HEK293 (cell line): ENCODE results near the gene CTNNBL1.

ENCODE experiments used
- CTCF ChIP-seq: fragments of 450-650 bp; formaldehyde crosslinking; IDR thresholded peaks from 2 replicates; pipeline ENCODE4 v1.5.1; 2016; ENCODE audit warnings: missing biosample characterization, missing genetic modification characterization
- MYNN ChIP-seq: fragments of 450-650 bp; formaldehyde crosslinking; IDR thresholded peaks from 2 replicates; pipeline ENCODE4 v1.5.1; 2016; ENCODE audit warnings: missing biosample characterization, missing genetic modification characterization, borderline replicate concordance

GRCh38 chr20:37703035-37703845 lies 9.4 kb downstream of the CTNNBL1 start:
- TF ChIP-seq CTCF (tag by site-specific recombination) (no peak), MYNN (no peak)
